ENCODE data around the gene WDFY2.

WDFY2 gene

GRCh38 chr13:51583469-51583874 is 790 bp upstream of the WDFY2 start:
- Histone ChIP-seq H3K9ac (ENCODE audit: low read length) (peak overlapping the region; percentile 86), H3K9me3 (ENCODE audit: insufficient read depth, low read length) (no peaks in the 10 kb centered on the region), H3K4me3 (ENCODE audit: insufficient read depth, low read length, poor library complexity, severe bottlenecking) (peak overlapping the region; percentile 75), H3K27ac (ENCODE audit: low read depth, low read length) (peak overlapping the region; percentile 62; the same call in 1 of the 2 replicates), H3K4me2 (ENCODE audit: low read depth, low read length, poor library complexity, severe bottlenecking) (peak overlapping the region; percentile 67), H3K79me2 (ENCODE audit: insufficient read depth, low read length) (0 out of 2 replicates have a peak, but pooled peaks cover 5% of the 10 kb centered on the region), H2AFZ (ENCODE audit: low read depth, low read length, severe bottlenecking) (peak overlapping the region; percentile 95), H4K20me1 (ENCODE audit: low read depth, low read length) (peaks cover 8% of the 10 kb centered on the region; the same call in 1 of the 2 replicates), H3F3A (ENCODE audit: insufficient read depth) (0 out of 2 replicates have a peak, but pooled peaks cover 4% of the 10 kb centered on the region), H3K9me2 (replicated peaks; ENCODE audit: insufficient read depth, low read length) (no peaks in the 10 kb centered on the region), H3K36me3 (ENCODE audit: low read length) (0 out of 2 replicates have a peak, but pooled peaks cover 3% of the 10 kb centered on the region), H3K27me3 (ENCODE audit: low read length) (no peaks in the 10 kb centered on the region)
- TF ChIP-seq, protein P1, sequence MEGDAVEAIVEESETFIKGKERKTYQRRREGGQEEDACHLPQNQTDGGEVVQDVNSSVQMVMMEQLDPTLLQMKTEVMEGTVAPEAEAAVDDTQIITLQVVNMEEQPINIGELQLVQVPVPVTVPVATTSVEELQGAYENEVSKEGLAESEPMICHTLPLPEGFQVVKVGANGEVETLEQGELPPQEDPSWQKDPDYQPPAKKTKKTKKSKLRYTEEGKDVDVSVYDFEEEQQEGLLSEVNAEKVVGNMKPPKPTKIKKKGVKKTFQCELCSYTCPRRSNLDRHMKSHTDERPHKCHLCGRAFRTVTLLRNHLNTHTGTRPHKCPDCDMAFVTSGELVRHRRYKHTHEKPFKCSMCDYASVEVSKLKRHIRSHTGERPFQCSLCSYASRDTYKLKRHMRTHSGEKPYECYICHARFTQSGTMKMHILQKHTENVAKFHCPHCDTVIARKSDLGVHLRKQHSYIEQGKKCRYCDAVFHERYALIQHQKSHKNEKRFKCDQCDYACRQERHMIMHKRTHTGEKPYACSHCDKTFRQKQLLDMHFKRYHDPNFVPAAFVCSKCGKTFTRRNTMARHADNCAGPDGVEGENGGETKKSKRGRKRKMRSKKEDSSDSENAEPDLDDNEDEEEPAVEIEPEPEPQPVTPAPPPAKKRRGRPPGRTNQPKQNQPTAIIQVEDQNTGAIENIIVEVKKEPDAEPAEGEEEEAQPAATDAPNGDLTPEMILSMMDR (IDR thresholded peaks at IDR 0.05; ENCODE audit: insufficient read depth, low read length, poor library complexity, severe bottlenecking) = no peak
- no peak for TF ChIP-seq EZH2phosphoT487 (conservative IDR thresholded peaks at IDR 0.05; ENCODE audit: low read length)

GRCh38 chr13:51584731-51585672 is 740 bp downstream of the WDFY2 start:
- H3F3A ChIP-seq (ENCODE audit: insufficient read depth) = 0 out of 2 replicates have a peak, but pooled peaks cover 4% of the 10 kb centered on the region
- 0 out of 2 replicates have a peak, but pooled peaks cover 5% of the 10 kb centered on the region for H3K79me2 ChIP-seq (ENCODE audit: insufficient read depth, low read length)
- no peak overlapping the region for H3K27ac ChIP-seq (ENCODE audit: low read depth, low read length)
- no peak for TF ChIP-seq EZH2phosphoT487 (conservative IDR thresholded peaks at IDR 0.05; ENCODE audit: low read length)
- TF ChIP-seq, protein P1 (IDR thresholded peaks at IDR 0.05; ENCODE audit: insufficient read depth, low read length, poor library complexity, severe bottlenecking) = no peak
- H4K20me1 ChIP-seq (ENCODE audit: low read depth, low read length) = peaks cover 8% of the 10 kb centered on the region; the same call in 1 of the 2 replicates
- no peaks in the 10 kb centered on the region for H3K27me3 ChIP-seq (ENCODE audit: low read length)
- no peaks in the 10 kb centered on the region for H3K9me3 ChIP-seq (ENCODE audit: insufficient read depth, low read length)
- peak overlapping the region; percentile 94 for H3K4me3 ChIP-seq (ENCODE audit: insufficient read depth, low read length, poor library complexity, severe bottlenecking)
- peak overlapping the region; percentile 86 for H3K9ac ChIP-seq (ENCODE audit: low read length)
- H3K36me3 ChIP-seq (ENCODE audit: low read length) = 0 out of 2 replicates have a peak, but pooled peaks cover 3% of the 10 kb centered on the region
- H3K4me2 ChIP-seq (ENCODE audit: low read depth, low read length, poor library complexity, severe bottlenecking) = peak overlapping the region; percentile 68
- H3K9me2 ChIP-seq (replicated peaks; ENCODE audit: insufficient read depth, low read length) = no peaks in the 10 kb centered on the region
- H2AFZ ChIP-seq (ENCODE audit: low read depth, low read length, severe bottlenecking) = peak overlapping the region; percentile 97

DNA sequence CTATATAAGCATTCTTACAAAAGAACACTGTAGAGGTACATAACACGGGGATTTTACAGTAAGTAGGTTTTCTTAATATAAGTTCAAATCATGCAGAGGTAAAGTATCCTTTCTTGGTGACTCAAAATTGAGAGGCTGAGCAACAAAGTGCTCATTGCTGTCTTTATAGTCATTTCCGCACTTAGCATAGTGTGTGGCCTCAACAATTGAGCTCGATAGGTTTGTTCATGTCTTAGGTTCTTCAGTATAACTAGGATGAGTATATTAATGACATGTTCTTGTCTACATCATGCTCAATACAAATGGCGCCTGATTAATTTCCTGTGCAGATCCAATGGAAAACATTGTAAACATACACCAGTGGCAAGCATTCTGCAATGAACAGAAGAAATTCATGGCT is 1.4 kb downstream of the WDFY2 start:
- Histone ChIP-seq H3K9ac (ENCODE audit: low read length) (peak overlapping the region; percentile 86; the same call in 1 of the 2 replicates), H3K4me3 (ENCODE audit: insufficient read depth, low read length, poor library complexity, severe bottlenecking) (peak overlapping the region; percentile 94), H3K27ac (ENCODE audit: low read depth, low read length) (no peak overlapping the region), H3K79me2 (ENCODE audit: insufficient read depth, low read length) (0 out of 2 replicates have a peak, but pooled peaks cover 5% of the 10 kb centered on the region), H3K27me3 (ENCODE audit: low read length) (no peaks in the 10 kb centered on the region), H3K9me2 (replicated peaks; ENCODE audit: insufficient read depth, low read length) (no peaks in the 10 kb centered on the region), H3K4me2 (ENCODE audit: low read depth, low read length, poor library complexity, severe bottlenecking) (peak overlapping the region; percentile 68), H3F3A (ENCODE audit: insufficient read depth) (0 out of 2 replicates have a peak, but pooled peaks cover 4% of the 10 kb centered on the region), H2AFZ (ENCODE audit: low read depth, low read length, severe bottlenecking) (no peak overlapping the region), H4K20me1 (ENCODE audit: low read depth, low read length) (peaks cover 8% of the 10 kb centered on the region; the same call in 1 of the 2 replicates), H3K36me3 (ENCODE audit: low read length) (0 out of 2 replicates have a peak, but pooled peaks cover 3% of the 10 kb centered on the region), H3K9me3 (ENCODE audit: insufficient read depth, low read length) (no peaks in the 10 kb centered on the region)
- TF ChIP-seq, protein P1 (IDR thresholded peaks at IDR 0.05; ENCODE audit: insufficient read depth, low read length, poor library complexity, severe bottlenecking) = no peak
- TF ChIP-seq EZH2phosphoT487 (conservative IDR thresholded peaks at IDR 0.05; ENCODE audit: low read length) = no peak
